ENCODE results near the gene ZNF182. TPM values are rescaled to one million over a fixed set of nuclear protein-coding genes. Genes with fewer than 3 reads are reported as not detected.

Gene ZNF182
- polyA plus RNA-seq, 5 donors, result 9.0 to 13.7 (median 11.5) TPM

Other genes with a start within 250 kb of the ZNF182 start
- 1 to 10 TPM; 4.6 to 8.4 (median 6.9) TPM for gene ZNF81, start 167.1 kb downstream of the ZNF182 start, polyA plus RNA-seq (ENCODE audit: insufficient read depth in 1 of 5, insufficient read length in 5 of 5, low replicate concordance in 1 of 5)
- under 1 TPM in 2 of 5 donors, not detected in 3; 0.33 to 0.40 TPM for gene SPACA5, start 3.0 kb upstream of the ZNF182 start, polyA plus RNA-seq (ENCODE audit: insufficient read depth in 1 of 5, insufficient read length in 5 of 5, low replicate concordance in 1 of 5)
- gene ZNF630, start 67.7 kb upstream of the ZNF182 start, polyA plus RNA-seq (ENCODE audit: insufficient read depth in 1 of 5, insufficient read length in 5 of 5, low replicate concordance in 1 of 5), result 1 to 10 TPM; 2.3 to 5.8 (median 3.7) TPM
- gene SPACA5B, start 126.6 kb upstream of the ZNF182 start, polyA plus RNA-seq (ENCODE audit: insufficient read depth in 1 of 5, insufficient read length in 5 of 5, low replicate concordance in 1 of 5), result not detected
- gene SSX5, start 192.8 kb upstream of the ZNF182 start, polyA plus RNA-seq (ENCODE audit: insufficient read depth in 1 of 5, insufficient read length in 5 of 5, low replicate concordance in 1 of 5), result not detected